RWPE1 (cell line): ENCODE results near the gene METTL16.
A peak's percentile ranks its signal among the peaks of the same experiment; 100 is the strongest.

Experiments used
- CTCF ChIA-PET: fragments of 350-600 bp; sonication (Branson Sonifier 250); formaldehyde crosslinking; extraction: SDS; loops from one replicate; lab custom pipeline; 2021; lab: Yijun Ruan, JAX
- POLR2A ChIA-PET: fragments of 400-600 bp; formaldehyde crosslinking; extraction: SDS; loops from one replicate; lab custom pipeline; 2020; ENCODE audit warnings: antibody characterized with exemption; ENCODE audit not compliant: low non-redundant PET; lab: Yijun Ruan, JAX
- DNase-seq: peaks from one replicate; pipeline ENCODE4 v3.0.0; 2012; ENCODE audit warnings: low spot score
- H3K27ac ChIP-seq: fragments of 450-650 bp; 2 replicates; pipeline ENCODE4 v1.5.1; 2017
- TF ChIP-seq, protein P1 (sequence below): fragments of 450-650 bp; conservative IDR thresholded peaks from 2 replicates; pipeline ENCODE4 v1.5.1; 2017; ENCODE audit warnings: low read depth, mild to moderate bottlenecking

Gene METTL16

GRCh38 chr17:2400877-2401425 is 110.7 kb downstream of the METTL16 start, which contains the start of gene MNT:
TSS of gene MNT (minus strand) at chr17:2401060. CDS start at chr17:2400712, 348 bp downstream.
- H3K27ac ChIP-seq: peak within 1 kb of the TSS; percentile 99
- DNase-seq: peak; percentile 89
- TF ChIP-seq, protein P1, sequence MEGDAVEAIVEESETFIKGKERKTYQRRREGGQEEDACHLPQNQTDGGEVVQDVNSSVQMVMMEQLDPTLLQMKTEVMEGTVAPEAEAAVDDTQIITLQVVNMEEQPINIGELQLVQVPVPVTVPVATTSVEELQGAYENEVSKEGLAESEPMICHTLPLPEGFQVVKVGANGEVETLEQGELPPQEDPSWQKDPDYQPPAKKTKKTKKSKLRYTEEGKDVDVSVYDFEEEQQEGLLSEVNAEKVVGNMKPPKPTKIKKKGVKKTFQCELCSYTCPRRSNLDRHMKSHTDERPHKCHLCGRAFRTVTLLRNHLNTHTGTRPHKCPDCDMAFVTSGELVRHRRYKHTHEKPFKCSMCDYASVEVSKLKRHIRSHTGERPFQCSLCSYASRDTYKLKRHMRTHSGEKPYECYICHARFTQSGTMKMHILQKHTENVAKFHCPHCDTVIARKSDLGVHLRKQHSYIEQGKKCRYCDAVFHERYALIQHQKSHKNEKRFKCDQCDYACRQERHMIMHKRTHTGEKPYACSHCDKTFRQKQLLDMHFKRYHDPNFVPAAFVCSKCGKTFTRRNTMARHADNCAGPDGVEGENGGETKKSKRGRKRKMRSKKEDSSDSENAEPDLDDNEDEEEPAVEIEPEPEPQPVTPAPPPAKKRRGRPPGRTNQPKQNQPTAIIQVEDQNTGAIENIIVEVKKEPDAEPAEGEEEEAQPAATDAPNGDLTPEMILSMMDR: no peak
- POLR2A ChIA-PET: interaction anchor here (0.7 to 1.2 kb wide), 2 partner anchors 8 to 17 kb away, joined by 4 to 5 read pairs; no protein-coding TSS in a partner anchor
- CTCF ChIA-PET: interaction anchor here (0.6 to 2.3 kb wide), 3 partner anchors 12 to 1795 kb away, joined by 5 to 7 read pairs (median 6); no protein-coding TSS in a partner anchor

- CTCF ChIA-PET: interaction anchor here (0.6 kb wide), 1 partner anchor 11 kb away, joined by 5 read pairs; no protein-coding TSS in a partner anchor
- POLR2A ChIA-PET: interaction anchor here (0.6 to 1.4 kb wide), 3 partner anchors 18 to 686 kb away, joined by 3 to 5 read pairs (median 3); partner anchors contain the start of gene TSR1
- H3K27ac ChIP-seq: peak overlapping the region; percentile 99
- no peak for DNase-seq
- TF ChIP-seq, protein P1: no peak
Observed at GRCh38 chr17:2400474-2400866, 111.2 kb downstream of the METTL16 start.

DNA sequence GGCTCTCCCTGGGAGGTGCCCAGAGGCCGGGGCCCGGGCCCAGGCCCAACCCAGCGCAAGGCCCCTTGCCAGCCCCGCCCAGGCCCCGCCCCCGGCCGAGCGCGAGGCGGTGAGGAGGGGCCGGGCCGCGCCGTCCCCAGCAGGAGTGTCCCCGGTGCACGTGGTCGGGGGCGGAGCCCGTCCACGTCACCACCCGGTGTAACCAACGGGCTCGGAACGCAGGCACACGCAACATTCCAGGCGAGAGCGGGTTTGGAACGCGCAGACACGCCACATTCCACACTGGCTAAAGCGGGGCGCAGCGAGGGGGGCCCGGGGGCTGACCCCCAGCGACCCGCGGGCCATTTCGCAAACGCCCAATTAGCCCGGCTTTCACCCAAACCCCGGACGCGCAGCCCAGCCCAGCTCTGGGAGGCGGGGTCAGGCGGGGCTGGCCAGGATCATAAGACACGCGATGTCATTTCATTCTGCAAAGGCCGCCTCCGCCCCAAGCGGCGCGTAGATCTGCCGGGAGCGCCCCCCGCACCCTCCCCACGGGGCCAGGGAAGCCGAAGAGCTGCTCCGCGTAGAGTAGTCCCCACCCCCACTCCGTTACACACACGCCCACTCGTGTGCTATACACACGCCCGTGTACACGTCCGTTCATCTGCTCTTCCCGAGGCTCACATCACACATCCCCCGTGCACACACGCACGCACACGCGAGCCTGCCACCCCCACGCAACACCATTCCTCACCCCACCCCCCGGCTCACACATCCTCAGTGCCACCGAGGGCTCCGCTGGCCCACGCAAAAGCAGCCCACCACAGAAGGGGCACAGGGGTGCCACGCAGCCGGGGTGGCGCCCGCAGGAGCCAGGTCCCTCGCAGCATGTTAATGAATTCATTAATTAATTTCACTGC is 111.9 kb downstream of the METTL16 start:
- TF ChIP-seq, protein P1: no peak
- POLR2A ChIA-PET: interaction anchor here (0.6 to 1.4 kb wide), 6 partner anchors 8 to 686 kb away, joined by 3 to 5 read pairs (median 3); partner anchors contain the start of gene TSR1
- CTCF ChIA-PET: interaction anchor here (0.6 to 0.7 kb wide), 3 partner anchors 9 to 1783 kb away, joined by 3 to 6 read pairs (median 3); no protein-coding TSS in a partner anchor
- peak overlapping the region; percentile 99 for H3K27ac ChIP-seq
- DNase-seq: peak; percentile 93

GRCh38 chr17:2398655-2399571 is 112.8 kb downstream of the METTL16 start:
- POLR2A ChIA-PET: interaction anchor here (0.6 to 1.4 kb wide), 5 partner anchors 9 to 166 kb away, joined by 3 to 5 read pairs (median 3); partner anchors contain the start of gene TSR1

GRCh38 chr17:2398182-2398581 is 113.5 kb downstream of the METTL16 start:
- TF ChIP-seq, protein P1: no peak
- ChIA-PET POLR2A (interaction anchor here (0.7 kb wide), 1 partner anchor 10 kb away, joined by 3 read pairs; no protein-coding TSS in a partner anchor), CTCF (no interaction called here)
- no peak for DNase-seq
- H3K27ac ChIP-seq: peak overlapping the region; percentile 99

More at GRCh38 chr17:2398655-2399571, 112.8 kb downstream of the METTL16 start:
- CTCF ChIA-PET: interaction anchor here (0.6 to 0.7 kb wide), 3 partner anchors 8 to 1784 kb away, joined by 3 to 6 read pairs (median 3); no protein-coding TSS in a partner anchor
- TF ChIP-seq, protein P1: no peak
- H3K27ac ChIP-seq: peak overlapping the region; percentile 99
- peak; percentile 62 for DNase-seq
